ENCODE data around the gene PCDH9.

PCDH9 gene

GRCh38 chr13:67078062-67078461, 152.1 kb downstream of the PCDH9 start:
- no peak for DNase-seq (ENCODE audit: low read depth)

- DNase-seq (ENCODE audit: low read depth), result no peak
Measured at GRCh38 chr13:67077132-67077531, 153.0 kb downstream of the PCDH9 start.

DNA sequence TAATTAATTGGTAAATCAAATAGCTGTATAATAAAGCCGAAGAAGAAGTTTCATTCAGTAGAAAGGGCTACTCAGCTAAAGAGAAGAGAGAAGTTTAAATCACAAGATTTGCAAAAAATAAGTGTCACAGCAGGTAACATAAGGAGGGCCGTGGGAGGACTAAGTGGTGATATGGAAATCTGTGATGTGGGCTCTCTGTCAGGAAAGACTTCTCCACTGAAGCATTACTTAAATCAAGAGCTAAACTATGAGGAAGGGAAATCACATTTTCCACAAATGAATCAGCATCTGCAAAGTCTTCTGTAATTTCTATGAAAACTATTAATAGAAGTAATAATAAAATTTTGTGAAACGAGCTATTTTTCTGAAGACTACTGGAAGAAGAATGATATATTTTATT, 153.8 kb downstream of the PCDH9 start:
- DNase-seq (ENCODE audit: low read depth), result no peak

GRCh38 chr13:67075239-67075638, 154.9 kb downstream of the PCDH9 start:
- no peak for DNase-seq (ENCODE audit: low read depth)

GRCh38 chr13:67071918-67072598, 158.1 kb downstream of the PCDH9 start:
- no peak for DNase-seq (ENCODE audit: low read depth)

- no peak for DNase-seq (ENCODE audit: low read depth)
Measured at GRCh38 chr13:67070306-67070705, 159.8 kb downstream of the PCDH9 start.

DNA sequence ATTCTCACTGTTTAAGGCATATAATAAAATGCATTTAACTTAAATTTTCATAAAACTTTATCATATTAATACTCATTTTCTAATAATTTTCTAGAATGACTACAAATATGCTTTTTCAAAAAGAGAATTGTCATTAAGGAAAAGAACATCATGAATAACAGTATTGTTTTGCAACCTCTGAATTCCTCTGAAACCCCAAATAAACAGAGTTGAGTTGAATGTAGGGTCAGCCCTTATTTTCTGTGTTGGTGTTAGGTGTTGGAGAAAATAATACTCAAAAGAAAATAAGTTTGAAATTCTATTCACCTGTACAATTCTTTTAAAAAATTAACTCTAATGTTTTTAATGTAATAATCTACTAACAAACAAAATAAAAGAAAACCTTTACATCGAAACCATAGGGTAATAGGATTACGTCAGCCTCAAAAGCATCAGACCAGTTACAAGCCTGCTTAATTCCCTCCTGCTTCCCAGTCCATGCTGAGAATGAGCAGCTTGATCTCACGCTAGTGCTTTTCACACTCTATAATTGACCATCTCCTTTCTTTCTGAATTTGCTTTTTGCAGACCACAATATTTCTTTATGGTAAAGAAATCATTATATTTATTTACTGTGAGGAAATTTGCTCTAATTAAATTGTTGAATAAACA, 160.9 kb downstream of the PCDH9 start:
- DNase-seq (ENCODE audit: low read depth), result no peak

DNA sequence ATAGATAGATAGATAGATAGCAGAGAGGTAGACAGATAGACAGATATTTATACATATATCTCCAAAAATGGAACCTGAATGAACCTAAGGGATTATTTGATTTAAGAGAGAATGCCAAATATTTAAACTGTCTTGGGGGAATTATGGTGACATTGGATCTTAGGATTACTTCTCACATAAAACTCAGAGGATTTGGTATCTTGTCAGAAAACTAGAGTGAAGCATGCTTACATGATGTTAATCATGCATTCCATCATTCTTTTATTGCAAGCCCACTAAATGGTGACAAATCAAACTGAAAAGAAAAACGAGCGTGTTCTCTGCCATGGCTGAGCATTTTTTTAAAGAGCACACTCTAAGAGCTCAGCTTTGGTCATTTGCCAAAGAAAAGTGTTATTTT, 165.2 kb downstream of the PCDH9 start:
- no peak for DNase-seq (ENCODE audit: low read depth)

GRCh38 chr13:67063036-67063435, 167.1 kb downstream of the PCDH9 start:
- no peak for DNase-seq (ENCODE audit: low read depth)

DNA sequence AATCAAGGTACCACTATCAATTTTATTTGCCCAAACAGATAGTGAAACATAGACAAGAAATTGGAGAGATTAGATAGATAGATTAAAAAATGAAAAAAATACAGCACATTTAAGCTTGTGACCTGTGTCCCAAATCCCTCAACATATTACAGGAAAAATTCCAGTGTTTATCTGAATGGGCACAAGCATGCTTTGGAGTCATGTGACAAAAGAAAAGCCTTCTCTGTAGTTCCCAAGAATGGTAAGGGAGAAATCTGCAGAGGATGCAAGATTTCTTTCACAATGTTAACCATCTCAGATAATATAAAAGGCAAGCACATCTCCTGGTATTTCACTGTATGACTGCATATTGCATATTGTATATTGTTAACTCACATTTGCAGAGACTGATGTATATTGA, 168.0 kb downstream of the PCDH9 start:
- no peak for DNase-seq (ENCODE audit: low read depth)

GRCh38 chr13:67061750-67062149, 168.4 kb downstream of the PCDH9 start:
- DNase-seq (ENCODE audit: low read depth), result no peak

GRCh38 chr13:67052550-67053490, 177.3 kb downstream of the PCDH9 start:
- DNase-seq (ENCODE audit: low read depth), result no peak

DNA sequence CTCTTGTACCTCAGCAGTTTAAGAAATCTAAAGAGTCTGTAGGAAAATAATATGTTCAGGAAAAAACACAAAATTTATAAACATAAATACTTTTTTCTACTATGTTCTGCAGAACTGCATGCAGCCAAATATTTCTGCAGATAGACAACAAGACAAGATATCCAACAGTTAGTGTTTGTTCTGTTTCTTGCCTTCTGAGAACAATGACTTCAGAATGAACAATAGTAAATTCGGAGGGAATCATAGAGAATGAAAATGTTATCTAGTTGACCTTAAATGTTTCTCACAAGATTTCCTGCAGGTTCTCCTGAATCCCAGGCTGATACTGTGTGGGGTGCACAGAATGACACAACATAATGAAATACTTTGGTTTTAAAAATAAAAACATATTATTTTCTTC, 180.4 kb downstream of the PCDH9 start:
- no peak for DNase-seq (ENCODE audit: low read depth)

DNA sequence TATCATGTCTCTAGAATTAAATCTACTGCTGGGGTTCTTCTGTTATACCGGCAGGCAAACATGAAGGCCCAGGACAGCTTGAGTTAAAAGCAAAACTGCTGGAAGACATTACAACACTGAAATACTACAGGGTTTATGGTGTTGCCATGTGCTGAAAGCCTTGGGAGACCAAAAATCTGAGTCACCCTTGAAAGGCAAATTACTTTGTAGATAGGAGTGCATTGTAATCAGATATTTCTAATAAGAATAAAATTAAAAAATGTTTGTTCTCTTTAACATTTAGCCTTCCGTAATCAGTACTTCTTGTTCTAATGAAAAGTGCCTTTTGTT, 181.3 kb downstream of the PCDH9 start:
- no peak for DNase-seq (ENCODE audit: low read depth)

DNA sequence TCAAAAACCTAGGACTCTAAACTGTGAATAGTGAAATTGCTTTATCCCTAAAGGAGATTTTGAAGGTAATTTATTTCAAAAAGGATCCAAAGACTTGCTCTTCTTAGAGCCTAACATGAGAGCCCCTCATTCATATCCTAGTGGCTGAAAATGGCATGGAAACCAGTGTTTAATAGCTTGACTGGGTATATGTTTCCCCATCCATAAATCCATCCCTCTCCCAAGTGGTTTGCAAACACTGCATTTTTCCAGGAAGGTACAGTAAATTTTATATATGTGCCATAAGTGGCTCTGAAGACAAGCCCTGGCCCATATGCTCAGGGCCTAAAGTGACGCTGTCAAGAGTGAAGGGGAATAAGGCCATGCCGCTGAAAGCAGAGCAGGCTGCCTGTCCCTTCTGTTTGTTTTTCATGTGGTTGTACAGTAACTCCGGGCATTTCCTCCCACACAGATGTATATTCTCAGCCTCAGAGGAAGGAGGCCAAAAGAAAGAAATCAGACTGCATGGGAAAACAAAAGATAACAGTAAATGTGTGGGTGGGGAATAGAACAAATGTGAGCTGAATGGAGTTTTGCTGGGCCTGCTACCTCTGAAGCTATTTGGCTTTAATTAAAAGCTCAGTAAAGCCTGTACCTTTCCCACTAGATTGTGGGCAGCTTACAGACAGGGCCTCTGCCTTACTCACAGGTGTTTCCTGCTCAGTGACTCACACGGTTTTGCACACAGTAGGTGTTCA, 181.9 kb downstream of the PCDH9 start:
- no peak for DNase-seq (ENCODE audit: low read depth)

- DNase-seq (ENCODE audit: low read depth), result no peak
Measured at GRCh38 chr13:67045357-67045756, 184.8 kb downstream of the PCDH9 start.

- no peak for DNase-seq (ENCODE audit: low read depth)
Measured at GRCh38 chr13:67043901-67044300, 186.2 kb downstream of the PCDH9 start.

GRCh38 chr13:67042556-67042955, 187.6 kb downstream of the PCDH9 start:
- DNase-seq (ENCODE audit: low read depth), result no peak

GRCh38 chr13:67036699-67037457, 193.3 kb downstream of the PCDH9 start:
- DNase-seq (ENCODE audit: low read depth), result no peak

GRCh38 chr13:67033170-67033569, 197.0 kb downstream of the PCDH9 start:
- DNase-seq (ENCODE audit: low read depth), result no peak

GRCh38 chr13:67023130-67023876, 206.8 kb downstream of the PCDH9 start:
- DNase-seq (ENCODE audit: low read depth), result no peak

Measured in T-helper 22 cell (primary cell).